PFSK-1 (cell line): ENCODE data around the gene GATA2.

Experiments used
- FOXP2 ChIP-seq: optimal IDR thresholded peaks from 2 replicates; pipeline ENCODE3; 2011; ENCODE audit warnings: borderline replicate concordance, control low read depth, inconsistent platforms; ENCODE audit not compliant: insufficient read depth; ENCODE audit errors: extremely low read length, extremely low read depth
- POLR2AphosphoS5 ChIP-seq: IDR thresholded peaks from 2 replicates; pipeline ENCODE4 v1.6.1; 2012; ENCODE audit warnings: low read depth, mild to moderate bottlenecking, control low read depth, low read length, moderate library complexity
- SIN3A ChIP-seq: IDR thresholded peaks from 2 replicates; pipeline ENCODE4 v1.6.1; 2012; ENCODE audit warnings: mild to moderate bottlenecking, low read length, moderate library complexity, borderline replicate concordance; ENCODE audit not compliant: insufficient read depth
- TAF1 ChIP-seq: IDR thresholded peaks from 2 replicates; pipeline ENCODE4 v1.6.1; 2012; ENCODE audit warnings: low read length, control low read depth, borderline replicate concordance; ENCODE audit not compliant: insufficient read depth
- TF ChIP-seq, protein P1 (sequence below), 2 experiments: IDR thresholded peaks; 2 replicates each; pipeline versions ENCODE4 v1.6.1 to v1.8.0; 2011 to 2012; ENCODE audit warnings: low read depth in 2 of 2, low read length in 2 of 2, control low read depth in 1 of 2, inconsistent platforms in 1 of 2, mild to moderate bottlenecking in 1 of 2, moderate library complexity in 1 of 2; ENCODE audit not compliant: insufficient read depth in 1 of 2

GATA2 gene

DNA sequence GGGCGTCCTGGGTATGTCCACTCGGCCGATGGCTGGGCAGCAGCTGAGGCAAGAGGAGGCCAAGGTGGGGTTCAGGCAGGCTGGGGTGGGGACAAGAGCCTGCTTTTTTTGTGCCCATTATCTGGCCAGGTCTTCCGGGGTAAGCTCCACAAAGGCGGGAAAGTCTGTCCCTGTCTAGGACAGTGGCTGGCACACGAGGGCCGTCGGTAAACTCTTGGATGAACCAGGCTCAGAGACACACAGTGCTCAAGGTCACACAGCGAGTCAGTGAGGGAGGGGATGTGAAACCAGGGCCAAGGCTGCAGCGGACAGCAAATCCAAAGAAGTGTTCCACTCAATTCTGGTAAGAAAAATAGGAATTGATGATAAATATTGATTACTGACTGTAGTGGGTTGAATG lies 29.2 kb downstream of the GATA2 start:
- no peak for TF ChIP-seq POLR2AphosphoS5
- TF ChIP-seq, protein P1, sequence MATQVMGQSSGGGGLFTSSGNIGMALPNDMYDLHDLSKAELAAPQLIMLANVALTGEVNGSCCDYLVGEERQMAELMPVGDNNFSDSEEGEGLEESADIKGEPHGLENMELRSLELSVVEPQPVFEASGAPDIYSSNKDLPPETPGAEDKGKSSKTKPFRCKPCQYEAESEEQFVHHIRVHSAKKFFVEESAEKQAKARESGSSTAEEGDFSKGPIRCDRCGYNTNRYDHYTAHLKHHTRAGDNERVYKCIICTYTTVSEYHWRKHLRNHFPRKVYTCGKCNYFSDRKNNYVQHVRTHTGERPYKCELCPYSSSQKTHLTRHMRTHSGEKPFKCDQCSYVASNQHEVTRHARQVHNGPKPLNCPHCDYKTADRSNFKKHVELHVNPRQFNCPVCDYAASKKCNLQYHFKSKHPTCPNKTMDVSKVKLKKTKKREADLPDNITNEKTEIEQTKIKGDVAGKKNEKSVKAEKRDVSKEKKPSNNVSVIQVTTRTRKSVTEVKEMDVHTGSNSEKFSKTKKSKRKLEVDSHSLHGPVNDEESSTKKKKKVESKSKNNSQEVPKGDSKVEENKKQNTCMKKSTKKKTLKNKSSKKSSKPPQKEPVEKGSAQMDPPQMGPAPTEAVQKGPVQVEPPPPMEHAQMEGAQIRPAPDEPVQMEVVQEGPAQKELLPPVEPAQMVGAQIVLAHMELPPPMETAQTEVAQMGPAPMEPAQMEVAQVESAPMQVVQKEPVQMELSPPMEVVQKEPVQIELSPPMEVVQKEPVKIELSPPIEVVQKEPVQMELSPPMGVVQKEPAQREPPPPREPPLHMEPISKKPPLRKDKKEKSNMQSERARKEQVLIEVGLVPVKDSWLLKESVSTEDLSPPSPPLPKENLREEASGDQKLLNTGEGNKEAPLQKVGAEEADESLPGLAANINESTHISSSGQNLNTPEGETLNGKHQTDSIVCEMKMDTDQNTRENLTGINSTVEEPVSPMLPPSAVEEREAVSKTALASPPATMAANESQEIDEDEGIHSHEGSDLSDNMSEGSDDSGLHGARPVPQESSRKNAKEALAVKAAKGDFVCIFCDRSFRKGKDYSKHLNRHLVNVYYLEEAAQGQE (IDR thresholded peaks at IDR 0.05; ENCODE audit: insufficient read depth in 1 of 2, low read depth in 2 of 2, low read length in 2 of 2): no peak
- TF ChIP-seq FOXP2: no peak
- no peak for TF ChIP-seq TAF1
- no peak for TF ChIP-seq SIN3A

DNA sequence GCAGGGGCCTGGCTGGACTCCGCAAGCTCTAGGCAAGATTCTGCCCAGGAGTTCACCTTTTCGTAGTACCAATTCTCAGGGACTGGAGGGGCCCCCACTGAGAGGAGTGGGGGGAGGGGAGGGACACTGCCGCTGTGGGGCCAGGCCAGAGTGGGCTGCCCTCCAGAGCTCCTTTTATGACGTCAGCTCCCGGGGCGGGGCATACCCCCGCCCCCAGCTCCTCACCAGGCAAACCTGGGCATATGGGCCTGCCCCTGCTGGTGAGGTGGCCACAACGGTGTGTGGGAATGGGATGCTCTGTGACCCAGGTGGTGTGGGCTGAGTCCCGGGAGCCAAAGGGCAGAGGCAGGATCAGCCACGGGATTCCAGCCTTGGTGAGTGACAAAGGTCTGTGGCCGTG lies 29.6 kb downstream of the GATA2 start:
- TF ChIP-seq, protein P1 (IDR thresholded peaks at IDR 0.05; ENCODE audit: insufficient read depth in 1 of 2, low read depth in 2 of 2, low read length in 2 of 2): no peak
- no peak for TF ChIP-seq SIN3A
- TF ChIP-seq POLR2AphosphoS5: no peak
- TF ChIP-seq TAF1: no peak
- TF ChIP-seq FOXP2: no peak

DNA sequence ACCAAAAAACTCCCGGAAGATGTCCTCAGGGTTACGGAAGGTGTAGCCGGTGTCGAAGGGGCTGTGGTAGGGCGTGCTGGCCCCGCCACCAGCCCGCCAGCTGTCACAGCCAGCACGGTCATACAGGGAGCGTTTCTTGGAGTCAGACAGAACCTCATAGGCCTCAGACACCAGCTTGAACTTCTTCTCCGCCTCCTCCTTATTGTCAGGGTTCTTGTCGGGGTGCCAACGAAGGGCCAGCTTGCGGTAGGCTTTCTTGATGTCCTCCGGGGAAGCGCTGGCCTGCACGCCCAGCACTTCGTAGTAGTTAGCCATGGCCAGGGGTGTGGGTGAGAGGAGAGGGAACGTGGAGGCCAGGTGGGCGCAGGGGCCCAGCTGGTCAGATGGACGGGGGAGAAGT lies 30.1 kb downstream of the GATA2 start:
- TF ChIP-seq FOXP2: no peak
- TF ChIP-seq TAF1: no peak
- no peak for TF ChIP-seq SIN3A
- TF ChIP-seq, protein P1 (IDR thresholded peaks at IDR 0.05; ENCODE audit: insufficient read depth in 1 of 2, low read depth in 2 of 2, low read length in 2 of 2): no peak

DNA sequence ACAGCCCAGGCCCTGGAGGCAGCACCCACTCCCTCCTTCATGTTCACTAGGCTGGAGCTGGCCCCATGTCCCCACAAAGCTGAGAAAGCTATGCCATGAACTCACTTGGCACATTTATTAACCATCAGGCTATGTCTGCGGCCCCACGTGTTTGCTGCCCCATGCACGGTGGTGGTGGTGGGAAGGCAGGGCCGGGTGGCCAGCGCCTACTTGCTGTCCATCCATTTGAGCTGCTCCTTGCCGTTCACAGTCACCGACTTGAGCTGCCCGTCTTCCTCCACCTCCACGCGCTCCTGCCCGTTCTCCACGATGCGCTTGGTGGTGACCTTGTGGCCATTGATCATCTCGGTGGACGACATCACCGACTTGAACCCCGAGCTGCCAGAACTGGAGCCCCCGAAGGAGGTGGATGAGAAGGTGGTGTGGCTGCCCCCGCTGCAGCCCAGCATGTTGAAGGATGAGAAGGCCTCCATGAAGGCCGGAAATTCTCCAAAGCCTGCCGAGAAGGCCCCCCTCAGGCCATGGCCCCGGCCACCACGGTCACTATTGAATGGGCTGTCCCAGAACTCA lies 30.6 kb downstream of the GATA2 start:
- no peak for TF ChIP-seq SIN3A
- no peak for TF ChIP-seq FOXP2
- TF ChIP-seq TAF1: no peak
- TF ChIP-seq POLR2AphosphoS5: no peak
- TF ChIP-seq, protein P1 (IDR thresholded peaks at IDR 0.05; ENCODE audit: insufficient read depth in 1 of 2, low read depth in 2 of 2, low read length in 2 of 2): no peak

DNA sequence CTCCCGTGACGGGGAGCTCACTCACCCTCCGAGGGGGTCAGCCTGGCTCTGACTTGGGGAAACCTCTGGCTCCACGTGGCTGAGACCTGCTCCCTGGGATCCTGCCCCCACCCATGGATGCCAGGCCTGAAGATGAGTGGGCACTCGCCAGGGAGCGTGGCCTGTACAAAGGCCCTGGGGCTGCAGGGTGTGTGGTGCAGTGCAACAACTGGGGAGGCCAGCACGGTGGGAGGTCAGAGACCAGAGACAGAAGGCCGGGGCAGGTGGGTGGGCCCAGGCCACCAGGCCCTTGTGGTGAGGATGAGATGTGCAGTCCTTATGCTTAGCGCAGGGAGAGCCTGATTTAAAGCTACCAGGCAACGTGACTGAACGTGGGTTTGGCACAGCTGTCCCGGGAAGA lies 31.3 kb downstream of the GATA2 start:
- TF ChIP-seq FOXP2: no peak
- no peak for TF ChIP-seq POLR2AphosphoS5
- TF ChIP-seq, protein P1 (IDR thresholded peaks at IDR 0.05; ENCODE audit: insufficient read depth in 1 of 2, low read depth in 2 of 2, low read length in 2 of 2): no peak
- TF ChIP-seq TAF1: no peak
- no peak for TF ChIP-seq SIN3A
